ENCODE data around the gene CBX1. TPM values are rescaled to one million over a fixed set of nuclear protein-coding genes. Genes with fewer than 3 reads are reported as not detected.

CBX1 gene
- total and polyA plus RNA-seq, 2 of the 8 experiments (the other 6 are each of a cell fraction or from before 2014, with no cell fraction given), result 38.7 to 173 TPM

DNA sequence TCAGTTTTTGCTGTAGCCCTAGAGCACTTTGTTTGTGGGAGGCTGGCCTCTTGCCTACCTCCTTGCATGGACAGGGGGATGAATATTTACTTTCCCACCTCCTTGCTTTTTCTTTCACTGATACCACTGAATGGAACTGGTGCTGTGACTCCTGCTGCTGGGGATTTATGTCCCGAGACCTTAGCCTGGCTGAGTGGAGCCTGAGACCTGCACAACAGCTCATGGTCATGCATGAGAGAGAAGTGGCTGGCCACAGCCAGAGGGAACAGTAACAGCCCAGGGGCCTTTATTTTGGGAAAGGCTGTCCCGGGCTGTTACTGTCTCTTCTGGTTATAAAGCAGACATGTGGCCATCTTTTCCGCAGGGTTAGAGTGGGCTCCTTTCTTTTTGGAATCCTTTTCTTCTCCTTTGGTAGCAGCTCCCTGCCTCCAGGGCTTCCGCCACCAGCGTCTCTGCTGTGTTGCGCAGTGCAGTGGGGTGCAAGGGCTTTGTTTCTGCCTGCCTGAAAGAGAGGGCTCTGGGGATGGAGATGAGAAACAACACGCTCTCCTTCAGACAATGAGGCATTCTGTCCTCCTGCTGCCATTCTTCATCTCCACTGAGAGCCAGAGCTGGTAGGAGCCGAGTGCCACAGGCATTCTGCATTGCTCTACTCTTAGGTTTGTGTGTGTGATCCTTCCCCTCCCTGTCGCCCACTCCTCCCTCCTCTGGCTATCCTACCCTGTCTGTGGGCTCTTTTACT is 20.8 kb upstream of the CBX1 start (continued):
- no peak for TF ChIP-seq SUZ12 (IDR thresholded peaks at IDR 0.05; ENCODE audit: low read length)
- no peak for TF ChIP-seq SIN3A (conservative IDR thresholded peaks at IDR 0.05 in 1 of 2, IDR thresholded peaks at IDR 0.05 in 1 of 2; ENCODE audit: low read depth in 1 of 2, low read length in 2 of 2)
- TF ChIP-seq, protein P1, sequence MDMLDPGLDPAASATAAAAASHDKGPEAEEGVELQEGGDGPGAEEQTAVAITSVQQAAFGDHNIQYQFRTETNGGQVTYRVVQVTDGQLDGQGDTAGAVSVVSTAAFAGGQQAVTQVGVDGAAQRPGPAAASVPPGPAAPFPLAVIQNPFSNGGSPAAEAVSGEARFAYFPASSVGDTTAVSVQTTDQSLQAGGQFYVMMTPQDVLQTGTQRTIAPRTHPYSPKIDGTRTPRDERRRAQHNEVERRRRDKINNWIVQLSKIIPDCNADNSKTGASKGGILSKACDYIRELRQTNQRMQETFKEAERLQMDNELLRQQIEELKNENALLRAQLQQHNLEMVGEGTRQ (IDR thresholded peaks at IDR 0.05; ENCODE audit: low read length), result no peak
- no peak for TF ChIP-seq PHF8 (conservative IDR thresholded peaks at IDR 0.05; ENCODE audit: low read depth, low read length)
- no peak for TF ChIP-seq CTBP2 (IDR thresholded peaks at IDR 0.05; ENCODE audit: borderline replicate concordance, insufficient read depth, insufficient read length, low read length)
